ENCODE data around the gene C21orf58.

- TF ChIP-seq CTCF (IDR thresholded peaks at IDR 0.05) (no peak), POLR2AphosphoS5 (IDR thresholded peaks at IDR 0.05) (no peak), POLR2A (IDR thresholded peaks at IDR 0.05) (no peak)
Measured at GRCh38 chr21:46254208-46254975, 69.3 kb downstream of the C21orf58 start.

All from sigmoid colon (tissue), 4 donors.